UCSD-AML1 (cell line): Measurements from ENCODE around the gene SRP68.

Experiments used
- DNase-seq: peaks from one replicate; lab custom pipeline; 2025; ENCODE audit not compliant: unreplicated experiment; lab: John Stamatoyannopoulos, UW

SRP68 gene

DNA sequence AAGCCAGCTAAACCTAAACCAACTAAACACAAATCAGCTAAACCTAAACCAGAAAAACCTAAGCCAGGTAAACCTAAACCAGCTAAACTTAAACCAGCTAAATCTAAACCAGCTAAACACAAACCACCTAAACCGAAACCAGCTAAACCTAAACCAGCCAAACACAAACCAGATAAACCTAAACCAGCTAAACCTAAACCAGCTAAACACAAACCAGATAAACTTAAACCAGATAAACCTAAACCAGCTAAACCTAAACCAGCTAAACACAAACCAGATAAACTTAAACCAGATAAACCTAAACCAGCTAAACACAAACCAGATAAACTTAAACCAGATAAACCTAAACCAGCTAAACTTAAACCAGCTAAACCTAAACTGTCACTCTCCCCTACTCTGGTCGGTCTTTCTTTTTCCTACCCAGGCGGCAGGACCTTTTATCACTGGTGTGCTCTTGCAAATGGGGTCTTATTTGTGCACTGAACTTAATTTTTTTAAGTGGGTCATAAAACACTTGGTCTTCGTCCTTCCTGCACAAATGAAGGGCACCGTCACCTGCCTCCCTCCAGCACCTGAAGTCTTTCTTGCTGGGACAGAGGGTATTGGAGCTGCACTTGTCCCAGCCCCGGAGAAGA, 52.4 kb downstream of the SRP68 start:
- no peak for DNase-seq

DNA sequence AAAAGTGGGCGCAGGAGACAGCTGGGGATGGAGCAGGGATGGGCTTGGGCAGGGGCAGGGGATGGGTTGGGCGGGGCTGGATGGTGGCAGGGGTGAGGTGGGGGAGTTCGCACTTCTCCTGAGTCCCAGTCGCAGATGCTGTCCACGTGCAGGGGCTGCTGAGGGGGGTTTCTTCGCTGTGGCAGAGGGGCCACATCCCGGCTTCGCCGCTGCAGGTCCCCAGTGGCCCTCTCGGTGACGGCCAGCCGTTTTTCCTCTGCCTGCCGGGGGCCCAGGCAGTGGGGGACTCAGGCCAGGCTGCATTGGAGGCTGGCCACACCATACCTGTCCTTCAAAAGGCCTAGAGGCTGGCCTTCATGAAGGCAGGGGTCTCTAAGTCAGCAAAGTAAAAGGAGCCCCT, 53.5 kb downstream of the SRP68 start:
- DNase-seq = no peak

DNA sequence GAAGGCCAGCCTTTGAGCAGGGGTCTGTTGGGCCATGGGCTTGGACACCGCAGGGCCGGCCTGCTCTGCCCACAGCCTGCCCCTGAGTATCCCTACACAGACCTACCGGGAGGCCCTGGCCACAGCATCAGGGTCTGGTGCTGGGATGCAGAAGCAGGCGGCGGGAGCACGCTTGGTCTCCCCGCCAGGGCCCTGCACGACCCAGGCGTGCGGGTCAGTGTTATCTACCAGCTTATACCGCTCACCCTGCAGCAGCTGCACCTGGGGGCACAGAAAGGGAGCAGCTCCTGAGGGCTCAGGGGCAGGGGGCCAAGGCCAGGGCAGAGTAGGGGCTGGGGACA, 54.0 kb downstream of the SRP68 start:
- no peak for DNase-seq

DNA sequence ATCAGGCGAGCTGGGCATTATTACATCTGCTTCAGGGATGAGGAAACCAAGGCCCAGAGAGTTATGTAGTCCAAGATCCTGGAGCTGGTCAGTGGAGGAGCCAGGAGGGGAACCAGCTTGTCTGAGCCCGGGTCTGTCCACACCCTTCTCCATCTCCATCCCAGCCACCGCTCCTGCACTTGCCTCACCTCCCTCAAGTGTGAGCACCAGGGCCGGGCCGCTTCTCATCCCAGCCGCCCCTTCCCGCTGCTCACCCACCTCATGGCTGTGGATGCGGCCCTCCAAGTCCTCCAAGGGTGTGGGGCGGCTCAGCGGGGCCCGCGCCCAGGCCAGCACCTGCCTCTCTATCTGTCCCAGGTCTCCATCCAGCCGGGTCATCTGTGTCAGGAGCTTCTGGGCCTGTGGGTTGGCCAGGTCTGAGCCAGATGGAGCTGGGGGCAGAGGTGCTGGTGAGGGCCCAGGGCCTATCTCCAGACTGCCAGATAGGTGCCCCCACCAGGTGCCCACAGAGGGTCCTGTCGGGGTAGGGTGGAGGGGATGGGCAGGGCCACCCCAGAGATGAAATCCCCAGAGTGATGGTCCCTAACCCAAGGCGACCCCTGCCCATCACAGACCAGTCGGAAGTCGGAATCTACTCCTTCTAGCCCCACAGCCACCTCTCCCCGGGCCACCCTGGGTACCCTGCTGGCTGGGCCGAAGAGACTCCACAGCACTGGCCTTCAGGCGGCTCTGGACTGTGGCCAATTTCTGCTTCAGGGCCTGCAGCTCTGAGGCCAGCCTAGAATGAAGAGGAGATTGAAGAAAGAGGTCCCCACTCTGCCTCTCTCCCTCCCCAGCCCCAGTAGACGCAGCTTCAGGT, 54.6 kb downstream of the SRP68 start:
- no peak for DNase-seq

DNA sequence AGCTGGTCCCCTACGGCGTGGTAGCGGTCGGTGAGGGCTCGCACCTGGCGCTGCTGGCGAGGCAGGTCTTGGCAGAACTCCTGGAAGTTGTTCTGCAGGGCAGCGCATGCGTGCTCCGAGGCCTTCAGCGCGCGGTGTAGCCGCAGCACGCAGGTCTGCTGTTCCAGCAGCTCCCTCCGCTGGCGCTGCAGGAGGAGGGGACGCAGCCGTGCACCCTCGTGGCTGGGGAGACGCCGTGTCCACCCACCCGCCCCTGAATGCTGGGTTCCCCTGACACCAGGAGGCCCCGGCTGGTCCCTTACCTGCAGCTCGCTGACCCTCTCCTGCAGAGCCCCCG, 57.4 kb downstream of the SRP68 start:
- DNase-seq = no peak

DNA sequence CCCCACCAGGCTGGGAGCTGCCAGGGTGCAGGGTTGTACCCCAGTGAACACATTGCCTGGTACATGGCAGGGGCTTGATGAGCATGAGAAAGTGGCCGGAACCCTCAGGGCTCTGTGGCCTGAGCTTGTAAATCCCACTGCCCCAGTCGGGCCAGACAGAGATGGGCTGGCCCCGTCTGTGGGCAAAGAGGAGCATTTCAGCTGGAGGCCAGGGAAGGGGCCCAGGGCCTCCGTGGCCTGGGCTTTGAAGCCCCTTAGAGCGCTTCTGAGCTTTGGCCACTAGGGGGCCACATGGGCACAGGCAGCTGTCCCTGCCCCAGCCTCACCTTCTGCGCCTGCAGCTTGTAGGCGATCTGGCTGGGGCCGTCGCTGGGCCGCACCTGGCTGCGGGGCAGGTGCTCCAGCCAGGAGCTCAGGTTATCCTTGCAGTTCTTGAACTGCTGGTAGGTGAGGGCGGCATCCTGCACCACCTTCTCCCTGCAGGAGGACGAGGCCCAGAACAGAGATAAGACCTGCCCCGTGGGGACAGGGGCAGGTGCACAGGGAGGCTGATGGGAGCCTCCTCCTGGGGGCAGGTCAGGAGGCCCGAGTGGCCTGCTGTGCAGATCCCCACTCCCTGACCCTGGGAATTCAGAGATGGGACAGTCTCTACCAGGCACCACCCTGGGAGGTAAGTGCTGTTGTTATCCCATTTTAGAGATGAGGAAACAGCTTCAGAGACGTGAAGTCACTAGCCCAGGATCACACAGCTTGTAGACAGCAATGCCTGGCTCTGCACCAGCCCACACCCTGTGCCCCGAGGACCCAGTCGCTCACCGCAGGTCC, 58.0 kb downstream of the SRP68 start:
- peak; percentile 73 for DNase-seq

DNA sequence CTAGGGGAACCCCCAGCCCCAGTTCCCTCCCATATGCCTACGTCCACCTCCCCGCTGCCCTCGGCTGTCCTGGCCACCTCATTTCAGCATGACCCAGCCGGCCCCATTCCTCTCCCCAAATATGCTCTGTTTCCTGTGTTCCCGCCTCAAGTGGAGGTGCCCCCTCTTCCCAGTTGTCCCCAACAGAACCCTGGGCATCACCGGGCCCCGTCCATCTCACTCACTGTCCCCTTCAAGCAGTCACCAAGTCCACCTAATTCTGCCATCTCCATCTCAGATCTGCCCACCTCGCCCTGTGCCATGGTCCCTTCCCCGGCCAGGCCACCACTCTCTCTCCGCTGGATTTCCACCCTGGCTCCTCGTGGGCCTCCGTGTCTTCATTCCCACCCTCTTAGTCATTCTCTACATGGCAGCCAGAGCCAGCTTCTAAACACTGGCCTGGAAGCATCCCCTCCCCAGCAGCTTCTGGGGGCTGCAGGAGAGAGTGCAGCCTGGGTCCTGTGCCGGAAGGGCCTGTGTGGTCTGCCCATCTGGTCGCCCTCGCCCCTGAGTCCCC, 58.9 kb downstream of the SRP68 start:
- no peak for DNase-seq

DNA sequence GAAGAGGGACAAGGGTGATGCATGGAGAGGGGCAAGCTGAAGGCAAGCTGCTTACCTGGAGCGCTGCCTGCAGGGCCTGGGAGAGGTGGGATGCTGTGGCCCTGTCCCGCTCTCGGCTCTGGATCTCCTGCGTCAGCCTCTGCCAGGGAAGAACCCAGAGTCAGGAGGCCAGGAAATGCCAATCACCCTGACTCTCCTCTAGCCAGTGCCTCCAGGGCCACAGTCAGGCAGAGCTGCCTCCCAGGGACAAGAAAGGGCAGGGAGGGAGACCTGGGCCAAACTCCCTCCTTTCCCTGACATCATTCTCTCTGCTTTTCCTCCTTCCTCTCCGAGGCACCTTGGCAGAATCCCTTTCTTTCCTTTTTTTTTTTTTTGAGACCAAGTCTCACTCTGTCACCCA, 60.4 kb downstream of the SRP68 start:
- no peak for DNase-seq

DNA sequence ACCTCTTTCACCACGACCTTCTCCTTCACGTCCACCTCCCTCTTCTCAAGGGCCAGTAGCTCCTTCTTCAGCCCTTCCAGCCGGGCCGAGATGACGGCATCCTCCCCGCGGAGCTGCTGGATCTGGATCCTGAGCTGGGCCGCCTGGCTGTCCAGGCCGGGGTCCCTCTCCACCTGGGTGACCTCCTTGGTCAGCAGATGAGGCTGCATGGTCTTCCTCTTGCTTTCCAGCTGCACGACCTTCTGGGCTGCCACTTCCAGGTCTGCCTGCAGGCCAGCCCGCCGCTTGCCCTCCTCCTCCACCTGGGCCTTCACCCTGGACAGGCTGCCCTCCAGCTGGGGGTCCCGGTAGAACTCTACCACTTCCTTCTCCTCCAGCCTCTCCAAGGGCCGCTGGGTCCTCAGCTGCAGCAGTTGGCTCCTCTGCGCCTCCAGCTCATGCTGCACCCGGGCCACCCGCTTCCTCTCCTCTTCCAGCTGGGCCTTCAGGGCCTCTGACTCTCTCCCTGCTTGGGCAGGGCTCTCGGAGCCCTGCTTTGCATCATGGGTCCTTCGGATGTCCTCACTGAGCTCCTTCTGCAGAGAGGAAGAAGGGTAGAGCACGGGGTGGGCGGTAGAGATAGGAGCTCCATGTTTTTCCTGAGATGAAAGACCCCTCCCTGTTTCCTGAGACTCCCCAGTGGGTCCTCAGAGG, 62.2 kb downstream of the SRP68 start:
- peak; percentile 19 for DNase-seq

DNA sequence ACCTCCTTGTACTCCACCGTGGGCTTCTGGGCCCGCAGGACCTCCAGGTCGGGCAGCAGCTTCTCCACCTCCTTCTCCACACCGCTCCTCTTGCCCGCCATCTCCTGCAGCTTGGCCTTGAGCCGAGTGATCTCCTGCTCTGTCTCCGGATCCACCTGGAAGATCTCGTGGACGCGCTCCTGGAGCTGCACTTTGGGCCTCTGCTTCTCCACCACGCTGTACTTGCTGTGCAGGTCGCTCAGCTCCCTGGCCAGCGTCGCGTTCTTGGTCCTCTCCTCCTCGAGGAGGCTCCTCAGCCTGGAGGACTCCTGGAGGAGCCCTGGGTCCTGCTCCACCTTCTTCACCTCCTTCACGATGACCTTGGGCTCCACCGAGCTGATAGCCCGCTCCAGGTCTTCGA, 62.9 kb downstream of the SRP68 start:
- no peak for DNase-seq

DNA sequence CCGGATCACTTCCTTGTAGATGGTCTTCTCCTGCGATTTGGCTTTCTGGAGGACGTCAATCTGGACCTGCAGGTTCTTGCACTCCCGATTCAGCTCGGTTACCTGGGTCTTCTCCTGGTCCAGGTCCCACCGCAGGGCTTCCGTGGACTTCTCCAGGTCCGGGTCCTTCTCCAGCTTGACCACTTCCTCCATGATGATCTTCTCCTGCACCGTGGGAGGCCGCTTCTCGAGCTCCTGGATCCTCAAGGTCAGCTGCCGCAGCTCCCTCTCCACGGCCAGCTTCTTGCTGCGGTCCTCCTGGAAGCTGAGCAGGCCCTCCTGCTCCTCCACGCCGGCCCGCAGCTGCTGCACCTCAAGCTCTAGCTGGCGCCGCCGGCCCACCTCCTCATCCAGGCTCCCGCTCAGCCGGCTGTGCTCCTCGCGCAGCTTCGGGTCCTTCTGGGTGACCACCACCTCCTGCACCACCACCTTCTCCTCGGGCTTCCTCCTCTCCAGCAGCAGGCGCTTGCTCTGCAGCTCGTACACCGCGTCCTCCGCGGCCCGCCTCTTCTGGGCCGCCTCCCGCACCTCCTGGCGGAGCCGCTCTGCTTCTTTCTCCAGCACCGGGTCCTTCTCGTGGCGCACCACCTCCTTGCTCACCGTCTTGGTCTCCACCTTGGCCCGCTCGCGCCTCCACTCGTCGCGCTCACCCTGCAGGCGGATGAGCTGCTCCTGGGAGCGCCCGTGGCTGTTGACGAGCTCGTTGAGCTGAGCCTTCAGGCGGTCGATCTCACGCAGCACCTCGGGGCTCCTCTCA, 63.5 kb downstream of the SRP68 start:
- no peak for DNase-seq

DNA sequence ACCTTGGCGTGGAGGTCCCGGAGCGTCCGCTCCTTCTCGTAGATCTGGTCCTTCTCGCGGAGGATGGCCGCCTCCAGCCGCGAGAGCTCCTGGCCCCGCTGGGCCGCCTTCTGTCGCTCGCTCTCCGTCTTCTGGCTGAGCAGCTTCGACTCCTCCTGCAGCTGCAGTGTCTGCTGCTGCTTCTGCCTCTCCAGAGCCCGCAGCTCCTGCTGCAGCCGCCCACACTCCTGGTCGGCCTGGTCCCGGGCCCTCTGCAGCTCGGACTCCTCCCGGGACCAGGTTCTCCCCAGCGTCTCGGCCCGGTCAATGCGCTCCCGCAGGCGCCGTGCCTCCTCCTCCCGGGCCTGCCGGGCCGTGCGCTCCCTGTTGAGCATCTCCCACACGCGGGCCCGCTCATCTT, 64.1 kb downstream of the SRP68 start:
- DNase-seq = no peak

DNA sequence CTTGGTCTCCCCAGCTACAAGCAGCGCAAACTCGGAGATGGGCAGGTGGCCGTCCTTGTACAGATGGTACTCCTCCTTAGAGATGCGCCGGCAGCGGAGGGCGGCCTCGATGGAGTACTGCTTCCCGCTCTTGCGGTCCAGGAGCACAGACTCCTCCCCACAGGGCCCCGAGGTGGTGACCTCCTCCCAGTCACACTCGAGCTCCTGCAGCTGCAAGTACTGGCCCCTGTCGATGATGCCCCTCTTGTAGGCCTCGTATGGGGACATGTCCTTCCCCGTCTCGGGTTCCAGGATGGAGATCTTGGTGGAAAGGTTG, 64.5 kb downstream of the SRP68 start:
- DNase-seq = no peak

DNA sequence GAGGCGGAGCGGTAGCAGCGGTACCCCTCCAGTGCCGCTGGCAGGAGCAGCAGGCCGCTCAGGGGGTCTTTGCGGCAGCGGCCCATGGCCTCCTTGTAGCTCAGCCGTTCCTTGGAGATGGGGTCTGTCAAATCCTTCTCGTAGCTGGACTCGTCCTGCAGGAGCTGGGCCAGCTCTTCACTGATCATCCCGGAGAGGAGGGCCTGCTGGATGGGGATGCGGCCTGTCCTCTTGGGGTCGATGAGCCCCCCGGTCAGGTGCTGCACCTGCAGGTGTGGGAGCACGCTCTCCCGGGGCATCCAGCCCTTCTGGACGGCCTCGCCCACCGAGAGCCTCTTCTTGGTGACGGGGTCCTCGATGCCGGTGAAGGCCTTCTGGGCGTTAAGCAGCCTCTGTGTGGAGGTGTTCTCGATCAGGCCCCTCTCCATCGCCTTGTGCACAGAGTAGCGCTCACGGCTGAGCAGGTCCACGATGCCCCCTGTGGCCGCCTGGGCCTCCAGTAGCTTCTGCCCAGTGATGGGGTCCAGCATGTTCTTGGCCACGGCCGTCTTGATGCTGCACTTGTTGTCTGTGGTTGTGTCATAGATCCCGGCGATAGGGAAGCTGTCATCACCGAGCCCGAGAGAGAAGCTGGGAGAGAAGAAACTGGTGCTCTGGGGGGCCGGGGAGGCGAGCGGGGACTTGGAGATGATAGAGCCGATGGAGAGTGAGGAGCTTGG, 65.0 kb downstream of the SRP68 start:
- no peak for DNase-seq

DNA sequence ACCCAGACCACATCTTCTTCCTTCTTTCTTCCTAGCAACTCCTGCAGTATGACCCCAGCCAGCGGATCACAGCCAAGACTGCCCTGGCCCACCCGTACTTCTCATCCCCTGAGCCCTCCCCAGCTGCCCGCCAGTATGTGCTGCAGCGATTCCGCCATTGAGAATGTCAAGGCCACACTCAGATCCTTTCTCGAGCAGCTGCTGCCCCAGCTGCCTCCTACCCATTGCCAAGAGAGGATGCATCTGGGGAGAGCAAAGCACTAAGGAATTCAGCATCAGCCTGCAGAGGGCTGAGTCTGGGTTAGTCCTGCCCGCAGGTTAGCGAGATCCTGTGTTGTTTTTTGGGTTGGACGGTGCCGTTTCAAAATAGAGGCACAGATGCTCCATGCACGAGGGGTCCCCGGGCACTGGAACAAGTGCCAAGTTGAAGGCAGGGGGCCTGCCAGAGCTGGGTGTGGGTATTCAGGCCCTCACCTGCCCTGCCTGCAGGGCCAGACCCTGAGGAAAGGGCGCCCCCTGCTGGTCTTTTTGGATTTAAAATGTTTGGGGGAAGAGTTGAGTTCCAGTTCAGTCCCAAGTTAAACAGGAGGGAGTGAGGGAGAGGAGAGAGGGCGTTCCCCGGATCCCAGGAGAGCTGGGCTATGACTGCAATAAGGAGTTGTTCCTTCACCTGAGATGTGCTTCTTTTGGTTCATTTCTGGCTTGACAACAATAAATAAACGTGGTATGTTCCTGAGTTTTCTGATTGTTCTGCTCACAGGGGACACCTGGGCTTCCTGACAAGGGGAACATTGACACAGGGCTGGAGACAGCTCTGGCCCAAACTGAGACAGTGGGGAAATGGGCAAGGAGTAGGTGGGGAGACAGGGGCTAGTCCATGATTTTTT, 66.8 kb downstream of the SRP68 start:
- peak; percentile 65 for DNase-seq

DNA sequence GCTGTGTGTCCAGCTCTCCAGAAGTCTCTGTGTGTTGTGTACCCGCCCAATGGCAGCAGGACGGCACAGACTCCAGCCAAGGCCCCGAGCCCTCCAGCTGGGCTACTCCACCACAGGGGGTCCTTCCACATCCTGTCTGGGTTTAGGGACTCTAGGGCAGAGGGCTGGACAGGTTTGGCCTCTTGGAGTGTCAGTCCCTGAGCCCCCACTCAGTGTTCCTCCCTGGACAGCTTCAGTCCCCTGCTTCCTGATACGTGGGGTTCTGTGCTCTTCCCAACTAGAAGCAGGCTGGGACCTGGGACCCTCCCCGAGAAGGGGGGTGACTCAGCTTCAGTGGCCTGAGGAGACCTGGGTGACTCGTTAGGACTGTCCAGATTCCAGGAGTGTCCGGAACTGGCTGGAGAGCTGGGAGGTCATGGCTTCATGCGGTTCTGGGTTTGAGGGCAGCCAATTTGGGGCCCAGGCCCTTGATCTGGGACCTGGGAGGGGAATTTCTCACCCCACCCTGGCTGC, 67.5 kb downstream of the SRP68 start:
- no peak for DNase-seq

DNA sequence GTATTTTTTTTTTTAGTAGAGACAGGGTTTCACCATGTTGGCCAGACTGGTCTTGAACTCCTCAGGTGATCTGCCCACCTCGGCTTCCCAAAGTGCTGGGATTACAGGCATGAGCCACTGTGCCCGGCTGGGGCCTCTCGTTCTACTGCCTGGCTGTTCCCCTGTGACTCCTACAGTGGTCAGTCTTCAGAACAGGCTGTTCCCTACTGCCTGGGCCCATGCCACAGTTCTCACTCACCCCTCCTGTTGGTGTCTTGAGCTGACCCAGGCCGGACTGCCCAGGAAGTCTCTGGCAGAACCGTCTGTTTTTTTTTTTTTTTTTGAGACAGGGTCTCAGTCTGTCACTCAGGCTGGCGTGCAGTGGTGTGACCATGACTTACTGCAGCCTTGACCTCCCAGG, 68.4 kb downstream of the SRP68 start:
- no peak for DNase-seq

DNA sequence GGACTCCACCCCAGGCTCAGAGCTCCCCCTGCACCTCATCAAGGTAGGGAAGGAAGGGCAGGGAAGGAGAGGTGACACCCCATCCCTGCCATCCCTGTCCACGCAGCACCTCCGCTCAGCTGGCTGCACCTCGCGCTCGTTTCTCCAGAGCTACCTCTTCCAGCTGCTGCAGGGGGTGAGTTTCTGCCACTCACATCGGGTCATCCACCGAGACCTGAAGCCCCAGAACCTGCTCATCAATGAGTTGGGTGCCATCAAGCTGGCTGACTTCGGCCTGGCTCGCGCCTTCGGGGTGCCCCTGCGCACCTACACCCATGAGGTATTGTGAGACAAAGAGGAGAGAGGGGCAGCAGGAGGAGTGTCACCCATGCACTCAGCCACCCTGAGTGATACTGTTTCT, 70.2 kb downstream of the SRP68 start:
- DNase-seq = no peak
